K562 (cell line): ENCODE measurements around the gene ADAT3. TPM values are rescaled to one million over a fixed set of nuclear protein-coding genes. Genes with fewer than 3 reads are reported as not detected.
A peak's percentile ranks its signal among the peaks of the same experiment; 100 is the strongest.
"Not testable (repeated sequence)": the region's sequence is repeated elsewhere in the genome, so short reads cannot be mapped to it uniquely, and the experiment has no call there.

ENCODE experiments used
- L3MBTL2 ChIP-seq: fragments of 450-650 bp; IDR thresholded peaks from 2 replicates; pipeline ENCODE4 v1.6.1; 2016; ENCODE audit warnings: mild to moderate bottlenecking, moderate library complexity
- MAX ChIP-seq: sonication (generic); formaldehyde crosslinking; IDR thresholded peaks from 2 replicates; pipeline ENCODE4 v1.9.0; 2022; ENCODE audit warnings: mild to moderate bottlenecking, missing genetic modification reagents
- MTA3 ChIP-seq: fragments of 450-650 bp; formaldehyde crosslinking; IDR thresholded peaks from 2 replicates; pipeline ENCODE4 v1.6.1; 2017; ENCODE audit warnings: mild to moderate bottlenecking, borderline replicate concordance
- ZC3H4 ChIP-seq: sonication (generic); formaldehyde crosslinking; IDR thresholded peaks from 2 replicates; pipeline ENCODE4 v1.9.0; 2021; ENCODE audit warnings: missing genetic modification reagents, borderline replicate concordance
- polyA plus RNA-seq, 8 experiments: library from polyadenylated mRNA; depleted of rRNA in 4 of 8; stranded (reverse) in 5 of 8; unstranded in 3 of 8; fragments of >200 nt; fragmentation: Nextera tagmentation in 2 of 8; fragmentation: Illumina TruSeq in 1 of 8; extraction: Ambion mirVana in 2 of 8; extraction: Trizol in 1 of 8; gene quantifications; 2 replicates each; pipeline versions ENCODE4 v1.2.1 to v1.2.3, GENCODE V29; 2011 to 2014; ENCODE audit warnings: inconsistent platforms in 1 of 8, missing spikeins in 1 of 8
- total RNA-seq, 7 experiments: library from RNA; depleted of rRNA in 6 of 7; stranded (reverse); fragments of >200 nt in 6 of 7; fragmentation: Illumina TruSeq in 2 of 7; extraction: Trizol in 2 of 7; gene quantifications; 2 replicates each; pipeline versions ENCODE4 v1.2.1 to v1.2.3, GENCODE V29; 2011 to 2021; ENCODE audit warnings: low replicate concordance in 1 of 7
- TF ChIP-seq, protein P1 (sequence below), 2 experiments: fragments of 250-450 bp in 1 of 2; fragments of 450-650 bp in 1 of 2; sonication (Bioruptor Pico) in 1 of 2; IDR thresholded peaks; 2 replicates each; pipeline versions ENCODE4 v1.6.1 to v1.8.0; 2016 to 2021; ENCODE audit warnings: mild to moderate bottlenecking in 2 of 2, moderate library complexity in 2 of 2, missing compliant biosample characterization in 1 of 2, missing genetic modification characterization in 1 of 2
- TF ChIP-seq, protein P2 (sequence below): sonication (generic); formaldehyde crosslinking; IDR thresholded peaks from 2 replicates; pipeline ENCODE4 v1.8.0; 2022; ENCODE audit warnings: mild to moderate bottlenecking, missing genetic modification reagents, borderline replicate concordance
- TF ChIP-seq, protein P3 (sequence below): sonication (generic); formaldehyde crosslinking; IDR thresholded peaks from 2 replicates; pipeline ENCODE4 v1.8.1; 2023; ENCODE audit warnings: mild to moderate bottlenecking, missing genetic modification reagents
- TF ChIP-seq, protein P4 (sequence below): sonication (generic); formaldehyde crosslinking; IDR thresholded peaks from 2 replicates; pipeline ENCODE4 v1.8.1; 2023; ENCODE audit warnings: mild to moderate bottlenecking, missing genetic modification reagents
- TF ChIP-seq, protein P5 (sequence below): IDR thresholded peaks from 2 replicates; pipeline ENCODE4 v1.6.1; 2011; ENCODE audit warnings: borderline replicate concordance, low read depth, mild to moderate bottlenecking, moderate library complexity, low read length; ENCODE audit not compliant: insufficient read depth, poor library complexity, severe bottlenecking

The ADAT3 gene
- total and polyA plus RNA-seq, 9 of the 15 experiments (the other 6 are each of a cell fraction or from before 2014, with no cell fraction given): 0.67 to 15.6 (median 7.8) TPM; not detected in 4

DNA sequence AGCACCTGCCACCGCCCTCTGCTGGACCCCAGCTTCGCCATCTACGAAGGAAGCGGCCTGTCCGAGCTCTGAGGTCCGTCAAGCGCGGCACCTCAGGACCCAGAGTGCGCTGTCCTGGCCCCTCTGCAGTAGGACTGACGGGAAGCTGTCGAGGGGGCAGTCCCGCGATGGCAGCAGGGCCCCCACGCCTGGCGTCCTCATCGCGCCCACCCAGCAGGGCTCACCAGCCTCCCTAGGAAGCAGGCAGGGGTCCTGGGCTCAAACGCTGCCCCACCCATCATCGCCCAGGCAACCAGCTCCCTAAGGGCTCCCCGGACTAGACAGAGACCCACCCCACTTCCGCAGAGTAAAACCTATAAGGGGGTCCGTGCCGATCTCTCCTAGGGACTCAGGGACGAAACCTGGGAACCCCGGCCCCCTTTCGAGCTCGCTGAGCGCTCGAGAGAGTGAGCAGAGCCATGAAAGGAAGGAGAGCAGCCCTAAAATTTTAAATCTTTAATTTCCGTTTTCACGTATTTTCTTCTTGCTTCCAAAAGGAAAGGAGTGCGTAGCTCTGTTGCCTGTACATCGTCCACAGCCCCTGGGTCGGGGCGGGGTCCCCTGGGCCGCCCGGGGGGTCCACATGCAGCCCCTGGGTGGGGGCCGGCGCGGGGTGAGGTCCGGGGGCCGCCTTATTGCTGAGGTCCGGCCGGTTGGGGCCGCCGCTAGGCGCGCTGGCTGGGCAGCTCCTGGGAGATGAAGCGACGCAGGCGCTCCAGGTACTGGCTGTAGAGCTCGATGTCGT is 28.5 kb upstream of the ADAT3 start (continued):
- TF ChIP-seq, protein P1, sequence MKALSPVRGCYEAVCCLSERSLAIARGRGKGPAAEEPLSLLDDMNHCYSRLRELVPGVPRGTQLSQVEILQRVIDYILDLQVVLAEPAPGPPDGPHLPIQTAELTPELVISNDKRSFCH (CRISPR knock-in tag; IDR thresholded peaks at IDR 0.05): not testable (repeated sequence)
- TF ChIP-seq, protein P1 (tag; IDR thresholded peaks at IDR 0.05): 0 out of 2 replicates have a peak, but pooled peaks have one; percentile 50
- 0 out of 2 replicates have a peak, but pooled peaks have one; percentile 21 for TF ChIP-seq MTA3
- peak; percentile 88; the same call in 1 of the 2 replicates for TF ChIP-seq MAX (CRISPR knock-in tag)
- TF ChIP-seq, protein P2, sequence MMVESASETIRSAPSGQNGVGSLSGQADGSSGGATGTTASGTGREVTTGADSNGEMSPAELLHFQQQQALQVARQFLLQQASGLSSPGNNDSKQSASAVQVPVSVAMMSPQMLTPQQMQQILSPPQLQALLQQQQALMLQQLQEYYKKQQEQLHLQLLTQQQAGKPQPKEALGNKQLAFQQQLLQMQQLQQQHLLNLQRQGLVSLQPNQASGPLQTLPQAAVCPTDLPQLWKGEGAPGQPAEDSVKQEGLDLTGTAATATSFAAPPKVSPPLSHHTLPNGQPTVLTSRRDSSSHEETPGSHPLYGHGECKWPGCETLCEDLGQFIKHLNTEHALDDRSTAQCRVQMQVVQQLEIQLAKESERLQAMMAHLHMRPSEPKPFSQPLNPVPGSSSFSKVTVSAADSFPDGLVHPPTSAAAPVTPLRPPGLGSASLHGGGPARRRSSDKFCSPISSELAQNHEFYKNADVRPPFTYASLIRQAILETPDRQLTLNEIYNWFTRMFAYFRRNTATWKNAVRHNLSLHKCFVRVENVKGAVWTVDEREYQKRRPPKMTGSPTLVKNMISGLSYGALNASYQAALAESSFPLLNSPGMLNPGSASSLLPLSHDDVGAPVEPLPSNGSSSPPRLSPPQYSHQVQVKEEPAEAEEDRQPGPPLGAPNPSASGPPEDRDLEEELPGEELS (CRISPR knock-in tag): peak; percentile 5; the same call in 1 of the 2 replicates
- TF ChIP-seq, protein P3, sequence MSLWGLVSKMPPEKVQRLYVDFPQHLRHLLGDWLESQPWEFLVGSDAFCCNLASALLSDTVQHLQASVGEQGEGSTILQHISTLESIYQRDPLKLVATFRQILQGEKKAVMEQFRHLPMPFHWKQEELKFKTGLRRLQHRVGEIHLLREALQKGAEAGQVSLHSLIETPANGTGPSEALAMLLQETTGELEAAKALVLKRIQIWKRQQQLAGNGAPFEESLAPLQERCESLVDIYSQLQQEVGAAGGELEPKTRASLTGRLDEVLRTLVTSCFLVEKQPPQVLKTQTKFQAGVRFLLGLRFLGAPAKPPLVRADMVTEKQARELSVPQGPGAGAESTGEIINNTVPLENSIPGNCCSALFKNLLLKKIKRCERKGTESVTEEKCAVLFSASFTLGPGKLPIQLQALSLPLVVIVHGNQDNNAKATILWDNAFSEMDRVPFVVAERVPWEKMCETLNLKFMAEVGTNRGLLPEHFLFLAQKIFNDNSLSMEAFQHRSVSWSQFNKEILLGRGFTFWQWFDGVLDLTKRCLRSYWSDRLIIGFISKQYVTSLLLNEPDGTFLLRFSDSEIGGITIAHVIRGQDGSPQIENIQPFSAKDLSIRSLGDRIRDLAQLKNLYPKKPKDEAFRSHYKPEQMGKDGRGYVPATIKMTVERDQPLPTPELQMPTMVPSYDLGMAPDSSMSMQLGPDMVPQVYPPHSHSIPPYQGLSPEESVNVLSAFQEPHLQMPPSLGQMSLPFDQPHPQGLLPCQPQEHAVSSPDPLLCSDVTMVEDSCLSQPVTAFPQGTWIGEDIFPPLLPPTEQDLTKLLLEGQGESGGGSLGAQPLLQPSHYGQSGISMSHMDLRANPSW: 0 out of 2 replicates have a peak, but pooled peaks have one; percentile 49
- TF ChIP-seq ZC3H4 (CRISPR knock-in tag): 0 out of 2 replicates have a peak, but pooled peaks have one; percentile 45
- TF ChIP-seq, protein P4, sequence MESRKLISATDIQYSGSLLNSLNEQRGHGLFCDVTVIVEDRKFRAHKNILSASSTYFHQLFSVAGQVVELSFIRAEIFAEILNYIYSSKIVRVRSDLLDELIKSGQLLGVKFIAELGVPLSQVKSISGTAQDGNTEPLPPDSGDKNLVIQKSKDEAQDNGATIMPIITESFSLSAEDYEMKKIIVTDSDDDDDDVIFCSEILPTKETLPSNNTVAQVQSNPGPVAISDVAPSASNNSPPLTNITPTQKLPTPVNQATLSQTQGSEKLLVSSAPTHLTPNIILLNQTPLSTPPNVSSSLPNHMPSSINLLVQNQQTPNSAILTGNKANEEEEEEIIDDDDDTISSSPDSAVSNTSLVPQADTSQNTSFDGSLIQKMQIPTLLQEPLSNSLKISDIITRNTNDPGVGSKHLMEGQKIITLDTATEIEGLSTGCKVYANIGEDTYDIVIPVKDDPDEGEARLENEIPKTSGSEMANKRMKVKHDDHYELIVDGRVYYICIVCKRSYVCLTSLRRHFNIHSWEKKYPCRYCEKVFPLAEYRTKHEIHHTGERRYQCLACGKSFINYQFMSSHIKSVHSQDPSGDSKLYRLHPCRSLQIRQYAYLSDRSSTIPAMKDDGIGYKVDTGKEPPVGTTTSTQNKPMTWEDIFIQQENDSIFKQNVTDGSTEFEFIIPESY (CRISPR knock-in tag): 0 out of 2 replicates have a peak, but pooled peaks have one; percentile 55
- TF ChIP-seq, protein P5, sequence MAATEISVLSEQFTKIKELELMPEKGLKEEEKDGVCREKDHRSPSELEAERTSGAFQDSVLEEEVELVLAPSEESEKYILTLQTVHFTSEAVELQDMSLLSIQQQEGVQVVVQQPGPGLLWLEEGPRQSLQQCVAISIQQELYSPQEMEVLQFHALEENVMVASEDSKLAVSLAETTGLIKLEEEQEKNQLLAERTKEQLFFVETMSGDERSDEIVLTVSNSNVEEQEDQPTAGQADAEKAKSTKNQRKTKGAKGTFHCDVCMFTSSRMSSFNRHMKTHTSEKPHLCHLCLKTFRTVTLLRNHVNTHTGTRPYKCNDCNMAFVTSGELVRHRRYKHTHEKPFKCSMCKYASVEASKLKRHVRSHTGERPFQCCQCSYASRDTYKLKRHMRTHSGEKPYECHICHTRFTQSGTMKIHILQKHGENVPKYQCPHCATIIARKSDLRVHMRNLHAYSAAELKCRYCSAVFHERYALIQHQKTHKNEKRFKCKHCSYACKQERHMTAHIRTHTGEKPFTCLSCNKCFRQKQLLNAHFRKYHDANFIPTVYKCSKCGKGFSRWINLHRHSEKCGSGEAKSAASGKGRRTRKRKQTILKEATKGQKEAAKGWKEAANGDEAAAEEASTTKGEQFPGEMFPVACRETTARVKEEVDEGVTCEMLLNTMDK: peak; percentile 21
- TF ChIP-seq L3MBTL2: peak; percentile 32; the same call in 1 of the 2 replicates
